ENCODE results near the gene ZNF597.

DNA sequence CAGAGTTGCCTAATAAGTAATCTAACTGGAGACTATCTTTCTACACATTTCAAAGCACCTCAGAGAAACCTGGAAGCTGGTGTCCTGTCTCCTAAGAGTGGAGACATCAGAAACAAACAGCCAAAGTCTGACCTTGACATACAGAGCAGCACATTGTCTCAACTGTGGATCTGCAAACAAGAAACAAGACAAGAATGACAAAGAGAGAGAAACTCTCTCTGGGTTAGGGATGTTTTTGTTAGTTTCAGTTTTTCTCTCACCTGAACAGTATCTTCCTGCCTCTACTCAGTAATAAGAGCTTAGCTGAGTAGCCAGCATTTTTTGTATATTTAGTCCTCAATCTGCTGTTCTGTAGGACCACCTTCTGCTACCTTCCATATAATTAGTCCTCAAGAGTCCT is 8.9 kb downstream of the ZNF597 start:
- TF ChIP-seq, protein P1, sequence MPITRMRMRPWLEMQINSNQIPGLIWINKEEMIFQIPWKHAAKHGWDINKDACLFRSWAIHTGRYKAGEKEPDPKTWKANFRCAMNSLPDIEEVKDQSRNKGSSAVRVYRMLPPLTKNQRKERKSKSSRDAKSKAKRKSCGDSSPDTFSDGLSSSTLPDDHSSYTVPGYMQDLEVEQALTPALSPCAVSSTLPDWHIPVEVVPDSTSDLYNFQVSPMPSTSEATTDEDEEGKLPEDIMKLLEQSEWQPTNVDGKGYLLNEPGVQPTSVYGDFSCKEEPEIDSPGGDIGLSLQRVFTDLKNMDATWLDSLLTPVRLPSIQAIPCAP (CRISPR knock-in tag; IDR thresholded peaks at IDR 0.05), result no peak
- TF ChIP-seq, protein P2, sequence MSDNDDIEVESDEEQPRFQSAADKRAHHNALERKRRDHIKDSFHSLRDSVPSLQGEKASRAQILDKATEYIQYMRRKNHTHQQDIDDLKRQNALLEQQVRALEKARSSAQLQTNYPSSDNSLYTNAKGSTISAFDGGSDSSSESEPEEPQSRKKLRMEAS (CRISPR knock-in tag; IDR thresholded peaks at IDR 0.05), result no peak
- TF ChIP-seq, protein P3, sequence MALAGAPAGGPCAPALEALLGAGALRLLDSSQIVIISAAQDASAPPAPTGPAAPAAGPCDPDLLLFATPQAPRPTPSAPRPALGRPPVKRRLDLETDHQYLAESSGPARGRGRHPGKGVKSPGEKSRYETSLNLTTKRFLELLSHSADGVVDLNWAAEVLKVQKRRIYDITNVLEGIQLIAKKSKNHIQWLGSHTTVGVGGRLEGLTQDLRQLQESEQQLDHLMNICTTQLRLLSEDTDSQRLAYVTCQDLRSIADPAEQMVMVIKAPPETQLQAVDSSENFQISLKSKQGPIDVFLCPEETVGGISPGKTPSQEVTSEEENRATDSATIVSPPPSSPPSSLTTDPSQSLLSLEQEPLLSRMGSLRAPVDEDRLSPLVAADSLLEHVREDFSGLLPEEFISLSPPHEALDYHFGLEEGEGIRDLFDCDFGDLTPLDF (CRISPR knock-in tag; IDR thresholded peaks at IDR 0.05), result no peak
- TF ChIP-seq SMAD4 (CRISPR knock-in tag; IDR thresholded peaks at IDR 0.05), result no peak
- TF ChIP-seq, protein P4, sequence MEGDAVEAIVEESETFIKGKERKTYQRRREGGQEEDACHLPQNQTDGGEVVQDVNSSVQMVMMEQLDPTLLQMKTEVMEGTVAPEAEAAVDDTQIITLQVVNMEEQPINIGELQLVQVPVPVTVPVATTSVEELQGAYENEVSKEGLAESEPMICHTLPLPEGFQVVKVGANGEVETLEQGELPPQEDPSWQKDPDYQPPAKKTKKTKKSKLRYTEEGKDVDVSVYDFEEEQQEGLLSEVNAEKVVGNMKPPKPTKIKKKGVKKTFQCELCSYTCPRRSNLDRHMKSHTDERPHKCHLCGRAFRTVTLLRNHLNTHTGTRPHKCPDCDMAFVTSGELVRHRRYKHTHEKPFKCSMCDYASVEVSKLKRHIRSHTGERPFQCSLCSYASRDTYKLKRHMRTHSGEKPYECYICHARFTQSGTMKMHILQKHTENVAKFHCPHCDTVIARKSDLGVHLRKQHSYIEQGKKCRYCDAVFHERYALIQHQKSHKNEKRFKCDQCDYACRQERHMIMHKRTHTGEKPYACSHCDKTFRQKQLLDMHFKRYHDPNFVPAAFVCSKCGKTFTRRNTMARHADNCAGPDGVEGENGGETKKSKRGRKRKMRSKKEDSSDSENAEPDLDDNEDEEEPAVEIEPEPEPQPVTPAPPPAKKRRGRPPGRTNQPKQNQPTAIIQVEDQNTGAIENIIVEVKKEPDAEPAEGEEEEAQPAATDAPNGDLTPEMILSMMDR (IDR thresholded peaks at IDR 0.05), result no peak

All from WTC11 (cell line).